GM12864 (cell line): Measurements from ENCODE around the gene PPP2R5D.

Experiments used
- DNase-seq: peaks from one replicate; pipeline ENCODE4 v3.0.0-alpha.2; 2011; ENCODE audit warnings: low read depth
- H3K4me3 ChIP-seq: 2 replicates; pipeline ENCODE4 v1.5.1; 2011; ENCODE audit warnings: mild to moderate bottlenecking, low read depth, low read length, control low read depth
- CTCF ChIP-seq: IDR thresholded peaks from 2 replicates; pipeline ENCODE4 v1.5.1; 2011; ENCODE audit warnings: low read depth, mild to moderate bottlenecking, moderate library complexity, low read length, control low read depth, inconsistent platforms; ENCODE audit errors: missing control alignments

PPP2R5D gene

GRCh38 chr6:43058531-43058930, 74.2 kb downstream of the PPP2R5D start:
- no peak for DNase-seq
- H3K4me3 ChIP-seq, result peak overlapping the region; percentile 98
- no peak for TF ChIP-seq CTCF

GRCh38 chr6:43059168-43060033, 75.0 kb downstream of the PPP2R5D start, which contains the start of the genes KLC4 and MRPL2:
Gene KLC4 (plus strand): TSS chr6:43059631. CDS start chr6:43061336, 1,705 bp downstream.
Gene MRPL2 (minus strand): TSS chr6:43059434. CDS start chr6:43059381, 53 bp downstream.
- no peak for TF ChIP-seq CTCF
- peak; percentile 96 for DNase-seq

GRCh38 chr6:43060034-43060754, 75.8 kb downstream of the PPP2R5D start:
- TF ChIP-seq CTCF, result no peak
- no peak for DNase-seq
- peak overlapping the region; percentile 98 for H3K4me3 ChIP-seq

More at GRCh38 chr6:43059168-43060033, 75.0 kb downstream of the PPP2R5D start, which contains the start of the genes KLC4 and MRPL2:
- peak within 1 kb of the TSS; percentile 98 for H3K4me3 ChIP-seq

GRCh38 chr6:43060755-43061633, 76.6 kb downstream of the PPP2R5D start:
- H3K4me3 ChIP-seq, result no peak overlapping the region
- TF ChIP-seq CTCF, result no peak
- no peak for DNase-seq

GRCh38 chr6:43061861-43062260, 77.5 kb downstream of the PPP2R5D start:
- DNase-seq, result no peak
- no peak overlapping the region for H3K4me3 ChIP-seq

More at GRCh38 chr6:43061861-43062260, 77.5 kb downstream of the PPP2R5D start:
- TF ChIP-seq CTCF, result no peak
